Measurements from ENCODE around the gene FGB.

DNA sequence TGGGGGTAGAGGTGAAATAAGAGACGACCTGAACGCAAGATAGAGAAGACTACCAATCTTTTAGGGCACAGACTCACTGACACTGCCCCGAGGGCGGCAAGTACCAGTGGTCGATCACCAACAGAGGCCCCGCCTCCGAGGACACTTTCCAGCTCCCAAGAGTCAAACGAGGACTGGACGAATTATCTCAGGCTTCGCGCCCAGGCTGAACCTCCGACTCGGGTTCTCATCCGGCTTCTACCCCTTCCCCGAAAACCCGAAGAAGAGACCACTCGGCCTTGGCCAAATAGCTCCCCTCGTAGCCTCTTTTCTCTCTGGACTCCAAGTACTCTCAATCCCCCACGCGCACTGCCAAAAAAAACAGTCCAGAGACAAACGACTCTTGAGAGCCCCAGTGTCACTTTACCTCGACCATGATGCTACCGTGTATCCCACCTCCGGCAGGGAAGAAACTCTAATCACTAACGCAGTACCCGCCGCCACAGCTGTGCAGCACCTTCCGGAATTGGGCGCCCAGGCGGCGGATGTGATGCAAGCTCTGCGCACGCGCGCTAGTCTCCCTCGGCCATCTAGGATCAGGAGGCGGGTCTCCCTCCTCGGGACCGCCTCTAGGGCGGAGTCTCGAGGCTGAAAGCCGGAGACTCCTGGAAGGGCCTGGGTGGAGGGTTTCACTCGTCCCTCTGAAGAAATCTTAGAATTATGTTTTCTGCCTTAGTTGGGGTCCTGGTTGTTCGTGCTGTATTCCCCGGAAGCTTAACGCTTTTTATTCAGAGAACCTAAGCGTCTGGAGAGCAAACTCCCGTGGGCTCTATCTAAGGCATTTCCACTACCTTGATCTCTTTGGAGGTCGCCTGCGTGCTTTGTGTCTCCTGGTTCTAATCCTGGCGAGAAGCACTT is 12.7 kb upstream of the FGB start, which contains the start of gene PLRG1:
- TF ChIP-seq, protein P1, sequence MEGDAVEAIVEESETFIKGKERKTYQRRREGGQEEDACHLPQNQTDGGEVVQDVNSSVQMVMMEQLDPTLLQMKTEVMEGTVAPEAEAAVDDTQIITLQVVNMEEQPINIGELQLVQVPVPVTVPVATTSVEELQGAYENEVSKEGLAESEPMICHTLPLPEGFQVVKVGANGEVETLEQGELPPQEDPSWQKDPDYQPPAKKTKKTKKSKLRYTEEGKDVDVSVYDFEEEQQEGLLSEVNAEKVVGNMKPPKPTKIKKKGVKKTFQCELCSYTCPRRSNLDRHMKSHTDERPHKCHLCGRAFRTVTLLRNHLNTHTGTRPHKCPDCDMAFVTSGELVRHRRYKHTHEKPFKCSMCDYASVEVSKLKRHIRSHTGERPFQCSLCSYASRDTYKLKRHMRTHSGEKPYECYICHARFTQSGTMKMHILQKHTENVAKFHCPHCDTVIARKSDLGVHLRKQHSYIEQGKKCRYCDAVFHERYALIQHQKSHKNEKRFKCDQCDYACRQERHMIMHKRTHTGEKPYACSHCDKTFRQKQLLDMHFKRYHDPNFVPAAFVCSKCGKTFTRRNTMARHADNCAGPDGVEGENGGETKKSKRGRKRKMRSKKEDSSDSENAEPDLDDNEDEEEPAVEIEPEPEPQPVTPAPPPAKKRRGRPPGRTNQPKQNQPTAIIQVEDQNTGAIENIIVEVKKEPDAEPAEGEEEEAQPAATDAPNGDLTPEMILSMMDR (IDR thresholded peaks at IDR 0.05) = peak in 5 of 6 experiments; percentile 33 to 65 (median 46)
- TF ChIP-seq POLR2A (IDR thresholded peaks at IDR 0.05) = peak; percentile 33 to 72
